ENCODE measurements around the gene FOXF2.

FOXF2 gene

DNA sequence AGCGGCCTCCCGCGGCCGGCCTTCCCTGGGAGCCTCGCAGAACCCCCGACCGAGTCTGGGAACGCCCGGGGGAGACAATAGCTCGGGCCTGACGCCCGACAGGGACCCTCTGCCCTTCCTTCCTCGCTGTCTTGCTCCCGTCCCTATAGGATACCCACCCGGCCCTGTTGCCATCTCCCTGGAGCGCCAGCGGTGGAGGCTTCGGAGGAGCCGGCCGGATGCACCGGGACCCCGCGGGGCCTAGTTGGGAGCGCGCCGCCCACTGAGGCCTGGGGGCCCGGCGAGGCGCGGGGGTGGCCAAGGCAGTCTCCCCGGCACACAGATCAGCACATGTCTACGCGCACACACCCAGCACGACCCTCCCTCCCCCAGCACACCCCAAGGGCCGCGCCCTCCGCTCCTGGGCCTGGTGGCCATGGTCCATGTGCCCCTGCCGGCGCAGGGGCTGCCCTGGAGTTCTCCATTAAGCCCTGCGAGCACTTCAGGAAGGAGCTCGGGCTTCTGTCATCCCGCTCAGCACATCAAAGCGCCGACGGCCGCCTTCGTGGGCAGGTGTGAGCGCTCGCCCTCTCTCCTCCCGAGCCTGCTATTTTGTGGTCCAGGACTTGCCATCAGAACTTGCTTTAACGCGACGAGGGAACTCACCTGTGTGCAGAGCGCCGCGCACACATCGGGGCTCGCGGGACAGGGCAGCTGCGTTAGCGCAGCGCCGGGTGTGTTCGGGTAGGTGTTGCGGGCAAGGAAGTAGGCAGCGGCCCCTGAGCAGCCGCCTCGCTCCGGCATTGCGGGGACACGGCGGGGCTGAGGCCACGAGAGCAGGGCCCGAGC is 3.7 kb downstream of the FOXF2 start:
- no peak for DNase-seq

DNA sequence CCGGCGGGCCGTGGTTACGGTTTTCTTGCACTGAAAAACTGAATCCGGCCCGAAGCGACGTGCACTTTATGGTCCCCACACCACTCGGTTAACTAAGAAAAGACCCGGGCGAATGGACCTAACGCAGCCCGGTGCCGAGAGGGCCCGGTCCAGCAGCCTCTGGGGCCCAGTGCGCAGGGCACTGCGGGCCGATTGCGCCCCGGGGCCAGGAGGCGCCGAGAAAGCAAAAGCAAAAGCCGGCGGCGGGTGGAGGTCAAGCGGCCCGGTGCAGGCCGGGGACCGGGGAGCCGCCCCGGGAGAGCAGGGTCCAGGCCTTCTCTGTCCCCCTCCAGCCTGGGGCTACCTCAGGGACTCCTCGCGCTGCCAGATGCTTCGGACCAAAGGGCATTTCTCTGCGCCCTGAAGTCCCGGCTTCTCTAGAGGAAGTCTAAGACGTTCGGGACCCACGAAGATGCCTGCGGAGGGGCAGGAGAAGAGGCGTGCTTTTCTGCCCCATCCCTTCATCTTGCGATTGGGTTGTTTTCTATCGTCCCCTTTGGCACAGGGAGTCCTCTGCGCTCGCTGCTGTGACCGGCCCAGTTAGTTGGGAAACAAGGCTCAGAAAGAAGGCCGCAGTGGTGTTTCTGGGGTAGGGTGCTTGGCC is 4.4 kb downstream of the FOXF2 start:
- no peak for DNase-seq

DNA sequence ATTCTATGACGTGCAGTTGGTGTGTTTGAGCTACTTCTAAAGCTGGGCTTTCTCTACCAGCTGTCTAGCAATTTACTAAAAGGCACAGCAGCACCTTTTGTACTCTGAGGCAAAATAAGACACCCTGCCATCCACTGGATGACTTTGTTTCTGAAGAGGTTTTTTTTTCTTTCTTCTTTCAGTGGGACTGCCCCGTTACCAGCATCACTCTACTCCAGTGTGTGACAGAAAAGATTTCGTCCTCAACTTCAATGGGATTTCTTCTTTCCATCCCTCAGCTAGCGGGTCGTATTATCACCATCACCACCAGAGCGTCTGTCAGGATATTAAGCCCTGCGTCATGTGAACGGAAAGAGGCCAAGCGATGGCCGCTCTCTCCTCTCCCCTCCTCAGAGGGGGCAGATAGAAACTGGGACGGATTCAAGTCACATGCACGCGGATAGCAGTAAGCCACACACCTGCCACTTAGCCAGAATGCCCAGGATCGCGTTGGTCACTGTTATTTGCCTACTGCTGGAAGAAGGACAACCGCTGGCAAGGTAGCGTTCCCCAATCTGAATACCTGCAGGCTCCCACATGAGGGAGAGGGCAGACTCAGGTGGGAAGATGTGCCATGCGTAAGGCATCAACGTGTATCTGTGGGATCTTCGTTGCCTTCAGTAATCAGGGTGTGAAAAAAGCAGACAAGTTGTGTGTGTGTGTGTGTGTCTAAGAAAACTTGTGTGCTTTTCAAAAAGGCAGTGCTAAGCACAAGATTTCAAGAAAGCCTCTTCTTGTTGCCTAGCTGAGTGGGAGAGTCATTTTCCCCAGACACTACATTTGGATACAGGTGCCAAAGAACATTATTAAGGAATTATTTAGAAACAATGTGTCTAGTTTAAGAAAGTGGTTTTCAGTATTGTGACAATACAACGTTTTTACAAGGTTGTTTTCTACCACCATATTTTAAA is 5.4 kb downstream of the FOXF2 start:
- DNase-seq, result no peak

DNA sequence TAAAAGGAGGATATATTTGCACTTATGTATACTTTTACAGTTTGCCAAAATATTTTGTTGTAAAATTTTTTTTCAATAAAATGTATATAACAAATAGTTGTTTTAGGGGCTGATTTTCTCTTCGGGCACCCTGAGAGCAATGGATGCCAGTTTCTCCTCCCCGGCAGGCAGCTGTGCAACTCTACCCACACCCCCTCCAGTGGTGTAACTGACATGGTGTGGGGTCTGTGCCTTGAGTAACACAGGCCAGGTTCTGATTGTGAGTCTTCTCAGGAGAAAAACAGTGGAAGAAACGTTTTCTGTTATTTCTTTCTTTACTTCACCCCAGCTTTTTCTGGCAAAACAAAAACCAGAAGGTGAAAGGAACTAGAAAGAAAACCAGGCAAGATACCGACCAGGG is 6.1 kb downstream of the FOXF2 start:
- DNase-seq, result no peak

DNA sequence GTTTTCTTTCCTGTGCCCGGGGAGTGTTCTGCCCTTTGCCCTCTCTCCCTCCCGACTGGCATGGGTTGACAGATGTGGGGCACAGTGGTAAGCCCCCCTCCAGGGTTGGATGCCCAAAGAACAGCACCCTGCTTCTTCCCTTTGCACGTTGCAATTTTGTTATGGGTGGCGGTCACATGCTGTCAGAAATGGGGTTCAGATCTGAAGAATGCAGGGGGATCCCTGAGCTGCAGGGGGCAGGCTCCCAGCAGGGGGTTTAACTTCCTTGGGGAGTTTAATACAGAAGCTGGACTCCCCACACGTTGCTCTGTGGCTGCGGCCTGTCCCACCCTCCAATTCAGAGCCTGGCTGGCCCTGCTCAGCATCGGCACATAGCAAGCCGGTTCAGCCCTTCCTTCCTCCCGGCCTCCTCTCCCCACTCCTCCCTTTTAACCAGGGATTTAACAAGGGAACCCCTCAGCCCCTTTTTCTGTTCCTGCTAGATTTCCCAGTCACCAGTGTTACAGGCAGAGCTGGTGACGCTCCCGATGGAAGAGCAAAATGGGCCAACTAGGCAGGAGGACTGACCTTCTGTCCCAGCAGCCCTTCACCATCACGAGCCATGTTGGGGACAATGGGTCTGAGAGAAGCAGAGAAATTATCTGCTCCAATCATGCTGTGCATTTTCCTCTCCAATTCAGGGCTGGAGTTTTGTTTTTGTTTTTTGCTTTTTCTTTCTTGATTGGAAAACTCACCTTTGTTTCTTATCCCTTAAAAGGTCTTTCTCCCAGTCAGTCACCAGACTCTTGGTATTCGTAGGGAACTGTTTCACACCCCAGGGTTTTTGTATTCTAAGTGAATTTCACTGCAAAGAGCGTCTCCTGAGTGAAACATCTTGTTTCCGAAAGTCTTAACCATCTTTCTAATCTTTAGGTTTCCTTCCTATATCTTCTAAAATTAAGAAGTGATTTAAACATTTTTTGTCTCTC is 6.8 kb downstream of the FOXF2 start:
- DNase-seq, result no peak

DNA sequence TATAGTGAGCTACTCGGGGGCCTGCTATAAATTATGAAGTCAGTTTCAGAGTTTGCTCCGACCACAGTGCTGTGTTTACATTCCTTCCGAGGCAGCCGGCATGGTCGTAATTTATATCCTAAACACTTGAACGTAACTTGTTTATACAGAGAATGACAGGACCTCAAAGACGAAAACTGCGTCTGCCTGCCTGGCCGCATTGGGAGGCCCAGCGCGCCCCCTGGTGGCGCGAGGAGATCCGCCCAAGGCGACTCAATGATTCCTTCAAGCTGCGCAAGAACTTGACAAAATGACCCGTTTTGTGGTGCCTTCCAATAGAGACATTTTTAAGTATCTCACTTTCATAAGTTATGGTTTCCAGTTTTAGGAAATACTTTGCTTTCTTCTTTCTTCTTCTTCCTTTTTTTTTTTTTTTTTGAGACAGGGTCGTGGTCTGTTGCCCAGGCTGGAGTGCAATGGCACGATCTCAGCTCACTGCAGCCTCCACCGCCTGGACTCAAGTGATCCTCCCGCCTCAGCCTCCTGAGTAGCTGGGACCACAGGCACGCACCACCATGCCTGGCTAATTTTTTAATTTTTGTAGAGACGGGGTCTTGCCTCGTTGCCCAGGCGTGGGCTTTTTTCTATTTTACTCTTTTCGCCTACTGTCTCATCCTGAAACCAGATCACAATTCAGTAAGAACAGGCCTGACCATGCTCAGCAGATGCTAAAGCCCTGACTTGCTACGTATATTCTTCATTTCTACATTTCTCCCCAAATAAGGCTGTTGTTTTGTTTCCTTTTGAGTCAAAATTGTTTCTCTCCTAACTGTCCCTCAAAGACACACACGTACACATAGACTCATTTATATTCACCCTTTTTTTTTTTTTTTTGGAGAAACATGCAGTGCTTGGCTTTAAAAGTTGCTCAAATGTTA is 7.8 kb downstream of the FOXF2 start:
- DNase-seq, result no peak

DNA sequence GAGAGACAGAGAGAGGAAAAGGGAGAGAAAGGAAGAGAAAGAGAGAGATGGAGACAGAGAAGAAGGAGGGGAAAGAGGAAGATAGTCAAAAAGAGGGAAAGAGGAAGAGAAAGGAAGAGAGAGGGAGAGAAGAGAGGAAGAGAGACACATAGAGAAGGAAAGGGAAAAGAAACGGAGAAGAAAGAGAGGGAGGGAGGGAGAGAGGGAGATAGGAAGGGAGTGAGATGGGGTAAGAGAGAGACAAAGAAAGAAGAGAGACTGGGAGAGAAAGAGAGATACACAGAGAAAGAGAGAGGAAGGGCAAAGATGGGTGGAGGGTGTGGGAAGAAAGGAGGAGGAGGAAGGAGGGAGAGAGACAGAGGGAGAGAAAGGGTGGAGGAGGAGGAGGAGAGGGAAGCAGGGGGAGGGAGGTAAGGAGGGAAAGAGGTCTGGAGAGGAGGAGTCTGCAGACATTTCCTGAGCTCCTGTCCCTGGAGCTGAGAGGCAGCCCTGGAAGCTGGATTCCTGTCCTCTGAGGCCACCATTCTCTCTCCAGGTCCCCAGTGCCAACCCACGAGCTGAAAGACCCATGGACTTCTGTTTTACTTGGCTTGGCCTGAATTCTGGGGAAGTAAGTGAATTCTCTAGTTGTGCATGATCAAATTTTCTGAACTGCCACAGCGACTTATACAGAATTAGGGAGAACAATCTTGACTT is 9.9 kb downstream of the FOXF2 start:
- no peak for DNase-seq

DNA sequence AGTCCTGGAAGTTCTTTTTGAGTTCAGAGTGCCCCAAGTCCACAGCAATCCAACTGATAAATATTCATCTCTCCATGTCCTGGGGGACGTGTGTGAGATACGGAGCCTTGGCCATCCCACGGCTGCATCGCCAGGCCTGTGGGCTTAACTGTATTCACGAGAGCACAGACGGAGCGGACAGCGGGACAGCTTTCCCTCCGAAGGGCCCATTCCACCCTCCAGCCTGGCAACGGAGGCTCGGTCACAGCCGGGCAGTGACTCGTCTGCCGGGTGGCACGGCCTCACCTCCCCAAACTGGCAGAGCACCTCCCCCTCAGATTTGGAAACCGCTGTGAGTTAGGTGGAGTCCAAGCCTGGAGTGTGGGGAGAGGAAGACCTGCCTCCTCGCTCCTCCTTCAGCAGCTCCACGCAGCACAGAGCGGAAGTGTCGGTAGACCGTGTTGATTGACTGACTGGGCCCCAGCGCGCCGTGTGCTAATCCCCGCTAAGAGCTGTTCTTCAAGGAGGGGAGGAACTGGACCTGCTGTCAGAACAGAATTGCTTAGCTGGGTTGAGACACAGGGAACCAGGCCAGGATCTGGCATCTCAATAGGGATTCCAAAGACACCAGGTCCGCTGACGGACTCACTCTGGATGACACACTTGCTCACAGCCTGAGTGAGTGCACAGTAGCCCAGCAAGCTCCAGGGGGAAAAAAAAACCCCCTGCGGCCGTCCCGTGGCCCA is 10.9 kb downstream of the FOXF2 start:
- no peak for DNase-seq

DNA sequence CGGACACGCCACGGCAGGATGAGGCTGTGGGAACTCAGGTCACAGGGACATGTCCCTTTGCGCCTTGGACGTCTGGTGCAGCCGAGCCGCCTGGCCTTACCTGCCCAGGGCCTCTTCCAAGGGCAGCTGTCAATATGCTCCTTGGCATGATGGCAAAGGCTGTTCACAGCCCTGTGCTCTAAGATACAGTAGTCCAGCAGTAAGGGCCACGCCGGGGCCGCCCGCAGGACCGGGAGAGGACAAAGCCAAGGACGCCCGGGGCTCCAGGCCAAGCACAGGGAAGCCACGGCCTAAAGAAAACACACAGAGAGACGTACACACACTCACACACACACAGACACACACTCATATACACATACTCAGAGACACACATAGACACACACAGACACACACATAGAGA is 13.0 kb downstream of the FOXF2 start:
- no peak for DNase-seq

DNA sequence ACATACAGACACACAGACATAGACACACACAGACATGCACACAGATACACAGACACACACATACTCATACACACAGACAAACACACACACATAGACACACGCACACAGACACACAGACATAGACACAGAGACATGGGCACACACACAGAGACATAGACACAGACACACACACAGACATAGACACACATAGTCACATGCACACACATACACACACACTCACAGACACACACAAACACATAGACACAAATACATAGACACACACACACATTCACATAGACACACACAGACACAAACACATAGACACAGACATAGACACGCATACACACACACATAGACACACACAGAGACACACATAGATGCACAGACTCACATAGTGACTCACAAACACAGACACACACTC is 13.5 kb downstream of the FOXF2 start:
- no peak for DNase-seq

DNA sequence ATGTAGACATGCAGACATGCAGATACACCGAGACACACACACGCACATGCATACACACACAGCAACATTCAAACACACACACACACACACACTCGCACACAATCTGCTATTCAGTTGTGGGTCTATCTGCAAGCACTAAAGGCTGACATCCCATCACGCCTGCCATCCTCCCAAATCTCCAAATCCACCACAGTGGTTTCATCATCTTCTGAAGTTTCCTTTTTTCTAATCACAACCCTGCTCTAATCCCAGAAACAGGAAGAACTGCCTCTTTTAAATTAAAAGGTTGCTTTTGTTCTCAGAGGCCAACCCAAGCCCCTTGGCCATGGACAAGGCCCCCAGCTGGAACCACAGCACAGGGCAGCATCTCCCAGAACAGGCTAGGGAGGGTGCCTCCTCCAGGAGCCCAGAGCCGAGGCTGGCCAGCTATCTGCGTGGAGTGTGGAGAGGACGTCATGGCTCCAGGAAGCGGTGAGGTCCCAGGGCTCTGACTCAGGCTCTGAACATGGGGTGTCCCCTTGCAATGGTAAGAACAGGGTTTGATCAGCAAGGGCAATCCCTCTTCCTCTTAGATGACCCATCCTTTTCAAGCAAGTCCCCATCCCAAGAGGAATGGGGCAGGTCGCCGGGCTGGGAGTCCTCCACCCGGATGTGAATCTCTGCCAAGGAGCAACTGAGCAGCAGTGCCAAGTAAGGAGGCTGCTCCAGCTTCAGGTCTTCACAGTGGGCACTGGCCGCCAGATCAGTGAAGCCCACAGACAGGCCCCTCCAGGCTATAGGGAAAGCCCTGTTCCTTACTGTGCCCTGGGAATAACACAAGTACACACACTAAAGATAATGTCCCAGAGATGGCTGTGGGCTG is 14.7 kb downstream of the FOXF2 start:
- DNase-seq, result no peak

DNA sequence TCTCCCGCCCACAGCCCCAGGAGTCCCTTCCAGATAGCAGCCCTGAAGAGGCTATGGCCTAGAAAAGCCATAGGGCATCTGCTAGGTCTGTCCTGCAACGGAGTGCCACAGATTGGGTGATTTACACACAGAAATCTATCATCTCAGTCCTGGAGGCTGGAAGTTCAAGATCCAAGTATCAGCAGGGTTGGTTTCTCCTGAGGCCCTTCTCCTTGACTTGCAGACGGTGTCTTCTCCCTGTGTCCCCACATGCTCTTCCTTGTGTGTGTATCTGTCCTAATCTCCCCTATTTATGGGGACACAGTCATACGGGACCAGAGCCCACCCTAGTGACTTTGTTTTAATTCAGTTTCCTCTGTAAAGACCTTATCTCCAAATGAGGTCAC is 15.3 kb downstream of the FOXF2 start:
- DNase-seq, result no peak

DNA sequence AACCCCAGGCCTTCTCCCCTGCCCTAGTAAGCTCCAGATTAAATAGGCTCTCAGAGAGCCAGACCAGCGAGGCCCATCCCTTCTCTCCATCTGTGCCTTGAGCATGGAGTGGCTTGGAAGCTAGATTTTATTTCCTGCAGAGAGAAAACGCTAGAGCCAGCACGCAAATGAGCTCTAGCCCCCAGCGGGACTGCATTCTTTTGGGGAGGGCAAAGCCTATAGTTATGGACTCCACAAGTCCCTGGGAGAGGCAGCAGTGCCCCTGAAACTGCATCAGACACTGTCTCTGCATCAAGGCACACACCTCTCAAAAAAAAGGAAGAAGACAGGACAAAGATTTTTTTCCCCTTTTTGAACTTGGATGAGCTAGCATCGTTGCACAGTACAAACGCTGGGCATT is 15.8 kb downstream of the FOXF2 start:
- DNase-seq, result no peak

DNA sequence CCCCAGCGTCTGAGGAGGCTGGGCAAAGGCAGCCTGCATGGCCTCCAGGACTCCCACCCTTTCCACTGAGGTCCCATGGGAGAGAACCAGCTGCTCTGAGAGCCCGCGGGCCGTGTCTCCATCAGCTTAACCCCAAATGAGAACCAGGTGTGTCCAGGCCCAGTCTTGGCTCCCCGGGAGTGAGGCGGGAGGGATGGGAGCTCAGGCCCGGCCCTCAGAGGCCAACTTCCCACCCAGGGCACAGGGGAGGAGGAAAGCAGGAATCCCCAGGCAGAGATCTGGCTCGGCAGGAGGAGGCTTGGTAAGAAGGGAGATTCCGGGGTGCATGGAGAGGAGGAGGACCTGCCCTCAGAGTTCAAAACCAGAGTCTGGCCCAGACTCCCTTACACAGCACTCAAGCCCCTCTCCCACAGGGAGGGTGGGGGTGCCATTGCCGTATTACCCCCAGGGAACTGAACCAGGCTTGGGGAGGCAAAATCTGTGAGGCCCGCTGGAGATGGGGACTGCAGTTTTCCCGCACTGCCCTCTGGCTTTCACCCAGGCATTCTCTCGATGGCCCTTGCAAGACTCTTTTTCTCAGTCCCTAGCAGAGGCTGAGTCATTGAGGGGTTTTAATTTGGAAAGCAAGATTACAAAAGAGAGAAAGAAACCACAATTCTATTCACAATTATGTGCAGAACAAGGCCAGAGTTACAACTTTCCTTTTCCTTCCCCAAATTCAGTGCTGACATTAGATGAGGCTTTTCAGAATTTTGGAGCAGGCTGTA is 17.1 kb downstream of the FOXF2 start:
- DNase-seq, result no peak

DNA sequence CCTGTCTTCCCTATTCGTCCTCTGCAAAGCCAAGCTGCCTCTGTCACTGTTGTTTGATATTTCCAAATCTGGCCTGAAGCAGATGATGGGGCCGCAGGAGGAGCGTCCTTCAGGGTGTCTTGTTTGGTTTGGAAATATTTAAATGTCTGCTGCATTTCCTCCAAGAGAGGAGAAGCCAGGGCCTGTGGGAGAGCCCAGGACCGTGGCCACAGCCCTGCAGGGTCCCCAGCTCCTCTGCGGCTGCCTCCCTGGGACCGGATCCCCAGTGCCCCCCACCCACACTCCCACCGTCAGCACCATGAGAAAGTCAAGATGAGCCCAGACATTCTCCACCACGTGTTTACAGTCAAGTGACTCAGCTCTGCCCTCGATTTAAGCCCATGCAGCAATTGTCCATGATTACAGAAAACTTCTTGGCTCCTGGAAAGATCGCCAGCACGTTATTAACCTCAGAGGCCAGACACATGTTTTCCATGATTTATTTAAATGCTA is 18.2 kb downstream of the FOXF2 start:
- no peak for DNase-seq

DNA sequence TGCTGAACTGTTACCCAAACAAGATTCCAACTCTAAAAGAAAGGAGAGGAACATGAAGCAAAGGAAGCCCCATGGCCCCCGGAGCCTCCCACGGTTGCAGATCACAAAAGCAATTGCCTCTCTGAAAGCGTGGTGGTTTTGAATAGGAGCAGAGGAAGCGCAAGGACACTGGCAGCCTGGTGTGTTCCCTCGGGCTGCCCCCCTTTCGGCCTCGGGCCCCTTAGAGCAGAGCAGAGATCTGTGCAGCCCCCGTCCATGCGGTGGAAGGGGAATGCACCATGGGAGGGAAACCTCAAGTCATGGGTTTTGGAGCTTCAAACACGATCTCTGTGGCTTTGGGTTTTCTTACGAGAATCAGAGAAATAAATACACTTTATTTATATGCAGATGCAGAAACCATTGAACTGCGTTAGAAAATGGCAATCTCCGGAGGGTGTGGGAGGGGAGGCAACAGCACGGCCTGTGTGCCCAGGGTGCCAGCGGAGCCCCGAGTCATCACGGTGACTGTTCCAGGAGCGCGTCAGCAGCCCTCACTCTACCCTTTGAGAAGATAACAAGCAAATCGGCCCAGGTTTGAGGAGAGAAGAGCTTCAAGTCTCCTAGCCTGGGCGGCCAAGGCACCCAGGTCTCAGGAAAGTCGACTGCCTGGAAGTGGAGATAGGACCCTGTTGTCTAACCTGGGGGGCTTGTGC is 20.5 kb downstream of the FOXF2 start:
- no peak for DNase-seq

DNA sequence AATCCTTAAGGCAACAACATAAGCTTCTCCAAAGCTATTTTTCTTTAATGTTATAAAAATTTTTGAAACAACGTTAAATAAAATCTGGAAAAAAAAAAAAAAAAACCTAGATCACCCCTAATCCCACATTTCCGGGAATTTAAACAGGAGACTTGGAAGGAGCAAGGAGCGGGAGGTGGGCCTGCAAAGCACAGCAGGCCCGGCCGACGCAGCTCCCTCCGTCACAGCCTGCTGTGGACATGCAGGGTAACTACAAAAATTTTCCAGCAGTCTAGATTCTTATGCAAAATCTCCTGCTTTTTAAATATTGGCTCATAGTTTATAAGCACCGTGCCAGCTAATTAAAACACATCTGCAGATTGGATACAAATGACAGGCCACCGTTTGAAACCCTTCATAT is 23.5 kb downstream of the FOXF2 start:
- DNase-seq, result no peak

All from NCI-H1092 treated with DMSO at 0.1 percent for 48 hours (cell line).